ENCODE measurements around the gene PKM. TPM values are rescaled to one million over a fixed set of nuclear protein-coding genes. Genes with fewer than 3 reads are reported as not detected.

PKM gene
- total RNA-seq, 1 donor from 2014 or later = 1,103 TPM

DNA sequence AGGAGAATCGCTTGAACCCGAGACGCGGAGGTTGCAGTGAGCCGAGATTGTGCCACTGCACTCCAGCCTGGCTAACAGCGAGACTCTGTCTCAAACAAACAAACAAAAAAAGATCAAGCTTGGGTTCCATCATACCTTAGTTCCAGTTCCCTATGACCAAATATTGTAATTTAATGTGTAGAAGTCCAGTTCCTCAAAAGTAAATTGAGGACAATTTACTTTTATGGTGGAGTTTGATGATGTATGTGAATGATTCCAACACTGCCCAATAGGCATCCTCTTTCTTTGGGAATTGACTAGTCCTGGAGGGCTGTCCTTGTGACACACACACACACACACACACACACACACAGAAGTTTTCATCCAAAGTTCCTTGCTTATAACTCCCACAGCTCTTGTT is 2.8 kb upstream of the PKM start:
- no peak for ATAC-seq

DNA sequence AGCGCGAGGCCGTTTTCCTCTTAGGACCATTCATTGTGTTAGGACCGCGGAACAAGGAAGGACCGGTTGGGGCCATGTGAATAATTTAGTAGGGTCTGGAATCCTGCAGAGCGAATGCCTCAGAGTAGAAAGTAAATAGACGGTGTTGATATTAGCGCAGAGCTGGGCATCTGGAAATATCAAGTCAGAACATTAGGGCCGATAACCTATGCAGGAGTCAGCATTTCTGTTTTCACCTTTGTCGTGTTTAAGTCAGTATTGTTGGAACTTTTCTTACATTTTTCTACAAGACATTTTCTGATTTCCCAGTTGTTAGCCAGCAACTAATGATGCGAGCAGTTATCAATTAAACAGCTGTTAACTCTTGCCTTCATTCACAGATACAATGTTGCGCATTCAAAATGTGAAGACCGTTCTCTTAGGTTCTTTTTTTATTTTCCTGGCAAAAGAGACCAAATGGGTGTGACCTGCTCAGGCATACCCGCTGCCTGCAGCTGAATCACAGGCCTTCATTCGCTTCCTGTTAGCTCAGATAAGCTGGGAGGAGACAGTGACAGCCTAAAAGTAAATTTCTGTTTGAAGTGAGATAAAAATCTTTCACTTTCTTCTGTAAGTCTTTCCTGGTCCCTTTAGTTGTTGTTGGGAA is 966 bp upstream of the PKM start:
- peak; percentile 33 for ATAC-seq

DNA sequence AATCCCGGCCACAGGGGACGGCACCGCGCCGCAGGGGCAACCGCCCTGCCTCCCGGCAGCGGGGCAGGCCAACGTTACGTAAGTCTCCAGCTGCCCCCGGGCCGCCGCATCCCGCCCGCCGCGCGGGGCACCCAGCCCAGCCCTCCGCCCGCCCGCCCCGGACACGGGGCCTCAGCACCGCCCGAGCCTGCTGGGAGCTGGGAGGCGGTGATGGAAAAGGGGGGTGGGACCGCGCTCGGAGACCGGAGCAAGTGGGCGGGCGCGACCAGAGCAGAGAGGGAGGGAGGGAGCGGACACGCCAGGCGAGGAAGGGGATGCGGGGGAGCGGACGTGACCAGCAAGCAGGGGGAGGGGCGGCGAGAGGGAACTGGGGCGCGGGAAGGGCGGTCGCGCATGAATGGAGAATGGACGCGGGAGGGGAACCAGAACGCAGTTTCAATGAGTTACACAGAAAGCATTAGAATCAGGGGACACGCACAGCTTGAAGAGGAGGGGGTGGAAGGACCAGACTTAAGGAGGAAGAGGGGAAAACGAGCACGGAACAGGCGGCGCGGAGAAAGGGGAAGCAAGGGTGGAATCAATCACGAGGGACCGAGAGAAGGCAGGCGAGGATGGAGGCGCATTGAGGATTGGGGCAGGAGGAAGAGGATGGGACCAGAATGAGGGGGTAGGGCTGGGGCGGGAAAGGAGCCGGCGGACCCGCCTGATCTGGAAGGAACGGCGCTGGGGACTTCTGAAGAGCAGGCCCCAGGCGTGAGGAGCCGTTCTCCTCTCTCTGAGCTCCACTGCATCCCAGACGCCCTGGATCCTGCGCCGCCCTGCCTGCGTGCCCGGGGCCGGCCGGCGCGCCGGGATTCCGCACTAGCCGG is 559 bp downstream of the PKM start:
- ATAC-seq = peak; percentile 49

DNA sequence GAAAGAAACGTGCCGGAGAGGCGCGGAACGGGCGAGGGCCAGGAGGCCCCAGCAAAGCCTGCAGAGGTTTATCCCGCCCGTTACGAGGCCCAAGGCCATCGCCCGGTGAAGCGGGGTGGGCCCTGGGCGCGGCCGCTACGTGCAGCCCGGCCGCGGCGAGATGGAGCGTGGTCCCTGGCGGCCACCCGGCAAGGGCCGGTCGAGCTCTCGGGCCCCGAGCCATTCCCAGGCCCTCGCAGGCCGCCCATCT is 1.1 kb downstream of the PKM start:
- ATAC-seq = peak; percentile 0

DNA sequence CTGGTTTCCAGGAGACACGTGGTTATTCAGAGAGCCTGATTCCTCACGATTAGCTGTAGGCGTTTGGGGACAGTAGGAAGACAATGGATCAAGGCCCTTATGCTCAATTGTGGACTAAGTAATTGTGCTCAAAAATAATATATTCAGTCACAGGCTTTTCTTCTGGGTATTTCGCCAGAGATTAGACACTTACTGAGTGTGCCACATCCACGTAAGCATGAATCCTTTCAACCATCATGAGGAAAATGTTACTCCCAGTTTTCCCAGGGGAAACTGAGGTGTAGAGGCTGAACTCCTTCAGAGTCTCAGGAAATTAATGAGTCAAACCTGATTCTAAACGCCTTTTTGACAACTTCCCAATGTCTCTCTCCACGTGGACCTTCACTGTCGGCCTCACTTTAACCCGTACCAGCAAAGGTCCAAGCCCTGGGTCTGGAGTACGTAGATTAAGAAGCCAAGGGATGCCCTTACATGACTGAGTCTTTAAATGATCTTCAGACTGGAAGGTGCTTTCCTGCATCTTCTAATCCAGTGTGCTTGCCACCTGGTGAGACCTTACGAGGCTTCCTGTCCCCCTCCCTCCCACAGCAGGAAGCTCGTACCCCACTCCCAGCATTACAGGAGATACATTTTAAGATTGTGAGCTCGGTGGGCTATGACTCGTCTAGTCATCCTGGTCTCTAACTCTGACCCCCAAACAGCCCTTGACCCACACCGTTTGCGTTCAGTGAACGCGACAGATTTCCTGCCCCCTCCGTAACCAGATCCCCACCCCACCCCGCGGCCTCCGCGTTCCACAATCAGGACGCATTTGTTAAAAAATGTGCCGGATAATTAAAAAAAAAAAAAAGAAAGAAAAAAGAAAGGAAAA is 1.7 kb downstream of the PKM start:
- ATAC-seq = no peak

DNA sequence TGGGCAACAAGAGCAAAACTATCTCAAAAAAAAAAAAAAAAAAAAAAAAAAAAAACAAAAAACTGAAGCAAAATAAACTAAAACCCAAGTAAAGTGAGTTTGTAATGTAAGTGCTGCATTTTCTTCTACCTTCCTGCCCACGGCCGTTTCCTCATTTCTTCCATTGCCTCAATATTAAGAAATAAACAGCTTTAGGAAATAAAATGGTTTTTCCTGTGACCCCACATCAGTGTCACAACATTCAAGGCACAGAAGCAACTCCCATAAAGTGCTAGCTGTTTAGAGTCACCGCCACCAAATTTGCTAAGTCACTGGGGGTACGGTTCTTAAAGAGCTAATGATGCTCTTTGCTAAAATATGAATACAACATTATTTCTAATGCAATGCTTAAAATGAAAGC is 3.3 kb downstream of the PKM start:
- no peak for ATAC-seq

DNA sequence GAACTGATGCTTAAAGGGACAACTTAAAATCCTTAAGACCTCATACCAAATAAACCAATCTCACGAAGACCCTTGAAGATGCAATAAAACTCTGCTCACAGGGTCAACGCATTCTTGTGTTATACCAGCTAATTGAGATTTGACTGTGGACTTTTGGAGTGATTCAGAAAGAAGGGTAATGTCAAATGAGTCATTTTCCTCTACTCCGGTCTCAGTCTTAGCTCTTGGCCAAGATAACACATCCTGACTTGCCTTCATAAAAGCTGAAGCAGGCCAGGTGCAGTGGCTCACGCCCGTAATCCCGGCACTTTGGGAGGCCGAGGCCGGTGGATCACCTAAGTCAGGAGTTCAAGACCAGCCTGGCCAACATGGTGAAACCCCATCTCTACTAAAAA is 3.8 kb downstream of the PKM start:
- ATAC-seq = peak; percentile 36

DNA sequence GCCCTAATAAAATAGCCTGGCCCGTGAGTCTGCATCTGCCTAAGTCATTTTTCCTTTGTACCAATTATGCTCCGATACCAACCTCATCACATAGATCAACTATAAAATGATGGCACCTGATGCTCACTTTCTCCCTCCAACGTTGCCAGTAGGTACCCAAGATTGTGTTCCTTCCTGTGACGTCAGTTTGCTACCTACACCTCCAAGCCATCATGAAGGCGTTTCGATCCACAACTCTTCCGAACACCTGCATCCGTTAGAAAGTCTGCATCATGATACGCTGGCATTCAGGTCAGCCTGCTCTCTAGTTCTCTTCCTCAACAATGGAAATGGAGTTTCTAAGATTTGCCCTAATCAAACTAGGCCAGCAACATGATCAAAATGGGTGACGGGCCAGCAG is 7.7 kb downstream of the PKM start:
- ATAC-seq = no peak

DNA sequence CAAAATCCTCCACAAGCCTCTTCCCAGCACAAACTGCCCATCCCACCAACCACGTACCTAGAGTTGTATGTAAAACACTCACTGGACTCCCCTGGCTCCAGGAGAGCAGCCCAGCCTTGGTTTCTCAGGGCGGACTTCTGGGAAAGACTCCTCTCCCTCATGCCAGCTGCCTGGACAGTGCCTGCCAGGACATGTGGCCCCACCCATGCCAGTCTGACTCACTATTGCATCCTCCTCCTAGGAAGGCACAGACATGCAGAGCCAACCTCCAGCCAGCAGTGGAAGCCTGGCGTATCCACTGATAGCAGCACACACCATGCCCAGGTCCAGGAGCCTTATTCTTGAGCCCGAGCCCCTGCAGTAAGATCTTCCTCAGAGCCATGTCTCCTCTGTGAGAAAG is 8.6 kb downstream of the PKM start:
- ATAC-seq = peak; percentile 84

DNA sequence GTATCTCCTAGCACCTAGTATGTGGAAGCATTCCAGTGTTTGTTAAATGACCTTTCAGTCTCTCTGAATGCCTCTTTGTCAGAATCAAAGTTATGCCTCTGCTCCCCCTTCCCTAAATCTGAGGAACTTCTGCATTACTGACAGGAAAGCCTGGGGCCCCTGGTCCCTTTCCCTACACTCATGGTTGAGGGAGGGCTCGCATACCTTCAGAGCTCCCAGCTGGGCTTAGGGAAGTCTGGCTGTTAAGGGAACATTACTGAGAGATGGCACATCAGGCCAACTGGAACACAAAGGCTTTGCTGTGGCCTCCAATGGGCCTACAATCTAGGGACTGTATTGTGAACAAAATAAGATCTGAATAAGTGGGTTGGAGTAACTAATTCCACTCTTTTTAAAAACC is 10.3 kb downstream of the PKM start:
- ATAC-seq = no peak

DNA sequence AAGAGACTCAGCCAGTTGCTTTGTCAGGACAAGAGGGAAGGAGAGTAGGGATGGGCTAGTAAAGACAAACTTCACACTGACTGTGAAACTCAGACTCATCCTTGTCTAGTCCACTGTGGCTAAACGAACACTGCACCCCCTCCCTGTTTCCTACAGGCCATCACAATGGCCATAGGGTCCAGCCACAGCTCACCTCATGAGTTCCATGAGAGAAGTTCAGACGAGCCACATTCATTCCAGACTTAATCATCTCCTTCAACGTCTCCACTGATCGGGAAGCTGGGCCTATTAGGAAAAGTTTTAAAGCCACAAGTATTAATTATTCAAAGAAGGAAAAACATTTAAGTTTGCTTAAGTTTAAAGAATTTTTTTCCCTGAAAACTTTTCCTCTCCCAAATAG is 13.8 kb downstream of the PKM start:
- no peak for ATAC-seq

DNA sequence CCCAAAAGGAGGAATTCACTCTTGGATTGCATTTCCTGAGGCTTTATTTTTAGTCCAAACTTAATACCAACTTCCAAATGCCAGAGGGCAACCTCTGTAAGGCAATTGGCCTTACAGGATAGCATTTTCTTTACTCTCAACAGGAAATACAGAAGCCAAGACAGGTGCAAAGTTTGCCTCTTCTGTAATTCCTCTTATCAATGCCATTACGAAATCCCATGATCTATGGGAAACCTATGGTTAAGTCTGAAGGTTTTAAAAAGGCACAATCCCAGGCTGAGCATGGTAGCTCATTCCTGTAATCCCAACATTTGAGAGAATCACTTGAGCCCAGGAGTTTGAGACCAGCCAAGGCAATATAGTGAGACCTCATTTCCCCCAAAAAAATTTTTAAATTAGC is 14.9 kb downstream of the PKM start:
- no peak for ATAC-seq

DNA sequence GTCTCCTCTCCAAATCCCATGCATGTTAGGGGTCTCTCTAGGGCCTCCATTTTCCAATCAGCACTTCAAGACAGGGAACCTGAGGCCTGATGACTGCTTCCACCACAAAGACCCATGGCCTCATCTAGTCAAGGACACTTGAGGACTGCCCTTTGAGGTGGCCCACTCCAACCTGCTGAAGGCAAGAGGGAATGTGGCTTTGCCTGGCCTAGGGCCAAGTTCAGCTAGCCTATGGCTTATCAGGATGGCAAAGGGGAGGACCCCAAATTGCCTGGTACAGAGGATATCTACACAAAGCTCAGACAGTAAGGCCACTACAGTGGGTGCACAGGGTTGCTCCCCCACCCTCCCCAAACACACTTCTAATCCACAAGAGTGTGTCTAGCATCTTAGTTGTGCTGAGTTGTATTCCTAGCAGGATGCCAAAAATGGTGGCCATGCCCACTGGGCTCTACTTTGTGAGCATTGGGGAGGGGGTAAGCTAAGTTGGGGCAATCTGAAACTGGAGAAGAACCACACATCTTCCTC is 23.4 kb downstream of the PKM start:
- ATAC-seq = no peak

DNA sequence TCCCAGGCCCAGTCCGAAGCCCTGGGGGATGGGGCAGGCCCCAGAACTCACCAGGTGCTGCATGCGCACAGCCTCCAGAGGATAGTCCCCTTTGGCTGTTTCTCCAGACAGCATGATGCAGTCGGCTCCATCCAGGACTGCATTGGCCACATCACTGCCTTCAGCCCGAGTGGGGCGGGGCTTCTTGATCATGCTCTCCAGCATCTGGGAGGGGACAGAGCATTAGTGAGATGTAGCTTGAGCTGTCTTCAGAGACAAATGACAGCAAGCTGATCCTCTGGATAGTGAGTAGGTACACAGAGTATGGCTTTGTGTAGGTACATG is 24.4 kb downstream of the PKM start:
- no peak for ATAC-seq

DNA sequence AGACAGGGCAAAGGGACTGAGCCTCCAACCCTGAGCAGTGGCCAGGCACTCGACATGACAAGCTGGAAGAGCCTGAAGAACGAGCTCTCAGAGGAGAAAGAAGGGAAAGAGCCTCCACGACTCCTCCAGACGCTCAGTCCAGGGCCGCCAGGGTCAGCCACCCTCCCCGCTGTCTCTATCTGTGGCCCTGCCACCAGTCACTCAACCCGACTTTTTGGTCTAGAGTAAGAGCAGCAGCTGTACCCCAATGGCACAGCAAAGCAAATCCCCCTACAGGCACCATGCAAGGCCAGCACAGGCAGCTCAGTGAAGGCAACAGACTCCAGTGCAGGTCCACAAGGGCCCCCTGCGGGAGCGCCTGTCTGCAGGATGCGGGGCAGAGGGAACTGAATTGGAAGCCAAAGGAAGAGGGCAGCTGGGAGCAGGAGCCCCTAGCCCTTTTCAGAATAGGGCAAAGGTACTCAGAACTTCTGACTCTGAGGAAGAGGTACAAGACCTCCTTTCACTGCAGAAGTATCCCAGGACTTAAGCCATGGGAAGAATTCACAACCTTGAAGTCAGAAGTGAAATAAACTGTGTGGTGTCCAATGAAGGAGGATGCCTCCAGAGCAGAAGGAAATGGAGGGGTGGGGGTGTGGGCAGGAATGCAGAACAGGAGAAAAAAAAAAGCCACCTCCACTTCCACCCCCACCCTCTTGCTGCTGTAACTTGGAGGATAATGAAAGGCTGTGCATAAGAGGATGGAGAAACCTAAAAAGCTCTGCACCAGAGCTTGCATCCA is 24.9 kb downstream of the PKM start:
- ATAC-seq = no peak

DNA sequence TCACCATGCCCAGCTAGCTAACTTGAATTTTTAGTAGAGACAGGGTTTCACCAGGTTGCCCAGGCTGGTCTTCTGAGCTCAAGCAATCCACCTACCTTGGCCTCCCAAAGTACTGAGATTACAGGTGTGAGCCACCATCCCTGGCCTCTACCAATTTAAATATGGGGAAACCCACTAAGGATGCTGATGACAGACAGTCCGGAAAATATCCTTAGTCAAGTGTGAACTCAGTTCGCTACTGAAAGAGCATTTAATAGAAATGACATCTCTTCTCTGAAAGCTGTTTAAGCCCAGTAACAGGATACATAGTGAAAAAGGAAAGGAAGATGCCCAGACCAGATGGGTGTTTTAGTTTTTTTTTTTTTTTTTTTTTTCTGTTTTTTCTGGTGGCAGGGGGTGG is 25.7 kb downstream of the PKM start:
- ATAC-seq = no peak

DNA sequence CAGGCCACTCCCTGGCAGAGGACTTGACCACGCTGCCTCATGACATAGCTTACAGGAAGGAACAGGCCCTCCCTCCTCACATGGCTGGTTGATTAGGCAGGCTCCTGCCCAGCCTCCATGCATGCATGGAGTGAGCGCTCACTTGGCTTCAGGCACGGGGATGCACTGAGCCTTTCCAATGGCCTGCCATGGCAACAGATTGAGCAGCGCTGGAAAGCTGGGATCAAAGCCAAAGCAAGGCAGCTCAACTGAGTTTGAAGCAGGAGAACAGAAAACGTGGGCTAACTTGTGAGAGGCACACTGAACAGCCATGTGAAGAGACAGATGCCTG is 27.5 kb downstream of the PKM start:
- peak; percentile 90 for ATAC-seq

DNA sequence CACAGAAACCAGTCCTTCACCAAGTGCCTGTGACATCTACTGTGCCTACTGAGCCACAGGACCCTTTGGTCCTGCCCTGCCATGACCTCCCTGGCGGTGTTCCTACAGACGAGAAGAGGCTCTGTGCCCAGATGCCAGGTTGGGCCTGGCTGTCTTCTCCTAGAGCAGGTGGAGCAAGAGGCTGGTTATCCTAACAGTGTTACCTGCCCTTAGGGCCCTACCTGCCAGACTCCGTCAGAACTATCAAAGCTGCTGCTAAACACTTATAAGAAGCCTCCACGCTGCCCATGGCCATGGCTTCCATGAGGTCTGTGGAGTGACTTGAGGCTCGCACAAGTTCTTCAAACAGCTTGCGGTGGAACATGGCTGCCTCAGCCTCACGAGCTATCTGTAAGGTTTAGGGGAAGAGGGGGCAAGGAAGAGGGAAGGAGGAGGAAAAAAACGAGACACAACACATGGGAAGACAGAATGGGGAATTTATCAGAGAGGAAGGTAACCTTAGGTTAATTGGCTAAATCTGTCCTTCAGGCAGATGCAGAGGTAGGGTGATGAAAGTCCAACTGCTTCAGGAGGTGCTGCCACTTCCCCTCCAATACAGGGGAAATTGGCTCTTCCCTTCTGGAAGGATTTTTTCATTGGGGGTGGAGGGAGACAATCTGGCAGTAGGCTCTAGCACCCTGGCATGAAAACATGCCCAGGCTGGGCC is 28.0 kb downstream of the PKM start:
- no peak for ATAC-seq

DNA sequence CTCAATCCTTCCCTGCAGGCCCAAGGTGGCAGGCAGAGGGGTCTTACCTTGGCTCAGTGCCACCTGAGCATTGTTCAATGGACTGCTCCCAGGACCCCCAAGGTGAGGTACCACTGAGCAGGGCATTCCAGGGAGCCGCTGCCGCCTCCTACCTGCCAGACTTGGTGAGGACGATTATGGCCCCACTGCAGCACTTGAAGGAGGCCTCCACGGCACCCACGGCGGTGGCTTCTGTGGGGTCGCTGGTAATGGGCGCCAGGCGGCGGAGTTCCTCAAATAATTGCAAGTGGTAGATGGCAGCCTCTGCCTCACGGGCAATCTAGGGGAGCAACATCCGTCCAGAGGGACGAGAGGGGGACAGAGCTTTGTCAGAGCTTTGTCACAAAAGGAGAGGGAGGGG is 28.7 kb downstream of the PKM start:
- no peak for ATAC-seq

DNA sequence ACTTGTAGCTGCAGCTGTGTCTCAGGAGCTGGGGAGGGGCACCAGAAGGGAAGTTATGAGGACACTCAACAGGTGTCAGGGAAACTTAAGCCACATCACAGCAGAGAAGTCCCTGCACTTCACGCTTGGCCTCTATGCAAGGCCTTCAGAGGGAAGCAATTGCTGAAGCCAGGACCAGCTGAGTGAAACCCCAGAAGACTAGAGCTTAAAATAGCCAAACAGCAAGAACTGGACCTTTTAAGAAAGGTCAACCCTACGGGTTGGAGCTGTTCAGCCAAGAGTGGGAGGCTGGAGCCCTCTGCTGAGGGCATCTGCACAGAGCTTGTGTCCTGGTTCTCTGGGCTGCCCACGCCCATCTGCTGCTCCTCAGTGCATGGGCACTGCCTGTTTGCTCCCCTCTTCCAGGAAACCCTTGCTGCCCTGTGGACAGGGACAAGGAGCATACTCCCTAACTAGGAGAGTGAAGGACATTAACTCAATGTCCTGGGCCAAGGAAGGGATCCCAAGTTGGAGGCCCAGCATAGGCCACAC is 29.5 kb downstream of the PKM start:
- ATAC-seq = no peak

DNA sequence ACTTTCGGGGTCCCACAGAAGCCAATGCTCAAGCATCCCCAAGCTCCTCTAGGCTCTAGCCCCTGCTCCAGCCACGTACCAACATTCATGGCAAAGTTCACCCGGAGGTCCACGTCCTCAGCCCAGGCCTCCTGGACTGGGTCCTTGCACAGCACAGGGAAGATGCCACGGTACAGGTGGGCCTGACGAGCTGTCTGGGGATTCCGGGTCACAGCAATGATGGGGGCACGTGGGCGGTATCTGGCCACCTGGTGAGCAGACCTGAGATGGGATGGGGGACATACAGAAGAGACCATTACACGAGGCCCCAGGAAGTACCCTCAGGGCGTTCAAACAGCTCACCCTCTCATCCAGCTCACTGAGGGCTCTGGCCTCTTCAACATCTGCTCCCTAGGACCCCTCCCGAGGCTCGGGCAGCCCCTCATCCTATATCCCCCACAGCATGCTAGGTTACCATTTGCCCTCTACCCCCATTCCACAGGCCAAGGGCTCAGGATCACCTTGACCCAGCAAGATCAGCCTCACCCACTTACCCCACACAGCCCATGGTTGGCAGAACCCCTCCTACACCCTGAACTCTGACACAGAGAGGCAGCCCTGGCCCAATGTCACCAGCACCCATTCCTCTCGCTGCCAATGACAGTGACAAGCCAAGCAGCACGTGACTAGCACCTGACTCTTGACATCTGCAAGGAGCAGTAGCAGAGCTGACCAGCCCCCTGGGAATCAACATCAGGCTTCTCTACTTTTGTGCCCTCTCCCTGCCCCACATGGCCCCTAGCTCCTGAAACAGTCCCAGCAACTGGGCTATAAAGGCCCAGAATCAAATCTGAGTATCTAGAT is 30.4 kb downstream of the PKM start:
- no peak for ATAC-seq
